HepG2 (cell line): Measurements from ENCODE around the gene OR1F1.
"Not testable (repeated sequence)": the region's sequence is repeated elsewhere in the genome, so short reads cannot be mapped to it uniquely, and the experiment has no call there.

ENCODE experiments used
- GABPB1 ChIP-seq: IDR thresholded peaks from 2 replicates; pipeline ENCODE4 v1.6.1; 2016; ENCODE audit warnings: mild to moderate bottlenecking, missing genetic modification reagents, moderate library complexity, missing compliant biosample characterization
- POLR2A ChIP-seq, 2 experiments: IDR thresholded peaks; 2 replicates each; pipeline ENCODE4 v1.6.1; 2011; ENCODE audit warnings: low read depth in 2 of 2, low read length in 2 of 2, mild to moderate bottlenecking in 1 of 2, moderate library complexity in 1 of 2; ENCODE audit not compliant: insufficient read depth in 1 of 2
- SIN3B ChIP-seq: fragments of 150-350 bp; IDR thresholded peaks from 2 replicates; pipeline ENCODE4 v1.6.1; 2014; ENCODE audit warnings: low read length
- SP140L ChIP-seq: sonication (generic); formaldehyde crosslinking; IDR thresholded peaks from 2 replicates; pipeline ENCODE4 v1.4.0; 2020; ENCODE audit warnings: missing genetic modification reagents, borderline replicate concordance
- ZNF180 ChIP-seq: sonication (generic); formaldehyde crosslinking; IDR thresholded peaks from 2 replicates; pipeline ENCODE4 v1.4.0; 2020; ENCODE audit warnings: low read depth, missing genetic modification reagents, borderline replicate concordance
- ZNF660 ChIP-seq: sonication (generic); formaldehyde crosslinking; IDR thresholded peaks from 2 replicates; pipeline ENCODE4 v1.5.1; 2020; ENCODE audit warnings: mild to moderate bottlenecking, low read depth, missing genetic modification reagents, borderline replicate concordance
- TF ChIP-seq, protein P1 (sequence below): sonication (generic); formaldehyde crosslinking; IDR thresholded peaks from 2 replicates; pipeline ENCODE4 v1.5.0; 2020; ENCODE audit warnings: mild to moderate bottlenecking, missing genetic modification reagents, moderate library complexity

DNA sequence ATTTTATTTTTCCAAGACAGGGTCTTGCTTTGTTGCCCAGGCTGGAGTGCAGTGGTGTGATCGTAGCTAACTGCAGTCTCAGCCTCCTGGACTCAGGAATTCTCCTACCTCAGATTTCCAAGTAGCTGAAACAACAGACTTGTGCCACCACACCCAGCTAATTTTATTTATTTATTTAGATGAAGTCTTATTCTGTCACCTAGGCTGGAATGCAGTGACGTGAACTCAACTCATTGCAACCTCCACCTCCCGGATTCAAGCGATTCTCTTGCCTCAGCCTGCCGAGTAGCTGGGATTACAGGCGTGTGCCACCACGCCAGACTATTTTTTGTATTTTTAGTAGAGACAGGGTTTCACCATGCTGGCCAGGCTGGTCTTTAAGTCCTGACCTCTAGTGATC lies 19.3 kb upstream of the OR1F1 start:
- TF ChIP-seq ZNF180 (CRISPR knock-in tag); SIN3B; GABPB1; SP140L; ZNF660 (CRISPR knock-in tag); POLR2A (IDR thresholded peaks at IDR 0.05; ENCODE audit: insufficient read depth in 1 of 2, low read depth in 2 of 2, low read length in 2 of 2): not testable (repeated sequence)
- TF ChIP-seq, protein P1, sequence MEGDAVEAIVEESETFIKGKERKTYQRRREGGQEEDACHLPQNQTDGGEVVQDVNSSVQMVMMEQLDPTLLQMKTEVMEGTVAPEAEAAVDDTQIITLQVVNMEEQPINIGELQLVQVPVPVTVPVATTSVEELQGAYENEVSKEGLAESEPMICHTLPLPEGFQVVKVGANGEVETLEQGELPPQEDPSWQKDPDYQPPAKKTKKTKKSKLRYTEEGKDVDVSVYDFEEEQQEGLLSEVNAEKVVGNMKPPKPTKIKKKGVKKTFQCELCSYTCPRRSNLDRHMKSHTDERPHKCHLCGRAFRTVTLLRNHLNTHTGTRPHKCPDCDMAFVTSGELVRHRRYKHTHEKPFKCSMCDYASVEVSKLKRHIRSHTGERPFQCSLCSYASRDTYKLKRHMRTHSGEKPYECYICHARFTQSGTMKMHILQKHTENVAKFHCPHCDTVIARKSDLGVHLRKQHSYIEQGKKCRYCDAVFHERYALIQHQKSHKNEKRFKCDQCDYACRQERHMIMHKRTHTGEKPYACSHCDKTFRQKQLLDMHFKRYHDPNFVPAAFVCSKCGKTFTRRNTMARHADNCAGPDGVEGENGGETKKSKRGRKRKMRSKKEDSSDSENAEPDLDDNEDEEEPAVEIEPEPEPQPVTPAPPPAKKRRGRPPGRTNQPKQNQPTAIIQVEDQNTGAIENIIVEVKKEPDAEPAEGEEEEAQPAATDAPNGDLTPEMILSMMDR (CRISPR knock-in tag): not testable (repeated sequence)
